Stomach (tissue), 19 donors: Measurements from ENCODE around the gene UFSP2. TPM values are rescaled to one million over a fixed set of nuclear protein-coding genes. Genes with fewer than 3 reads are reported as not detected.

Experiments used
- DNase-seq, 2 donors: peaks; one replicate each; pipeline versions ENCODE4 v3.0.0 to v3.0.0-alpha.2; 2013 to 2019
- H3K27ac ChIP-seq, 5 donors: fragments of 200-600 bp in 4 of 5; sonication (generic) in 4 of 5; one replicate each; pipeline ENCODE4 v1.5.1; 2013 to 2019; ENCODE audit warnings: mild to moderate bottlenecking in 1 of 5, moderate library complexity in 1 of 5
- H3K27me3 ChIP-seq, 3 donors: fragments of 200-600 bp; sonication (generic); one replicate each; pipeline ENCODE4 v1.5.1; 2017 to 2019; ENCODE audit warnings: mixed run types in 1 of 3
- H3K36me3 ChIP-seq, 4 donors: fragments of 200-600 bp; sonication (generic); 1 replicate in 3 of 4; 2 replicates in 1 of 4; pipeline ENCODE4 v1.5.1; 2016 to 2019
- H3K4me1 ChIP-seq, 4 donors: fragments of 200-600 bp; sonication (generic); one replicate each; pipeline ENCODE4 v1.5.1; 2016 to 2019
- H3K4me3 ChIP-seq, 4 donors: fragments of 200-600 bp; sonication (generic) in 3 of 4; one replicate each; pipeline ENCODE4 v1.5.1; 2016 to 2019; ENCODE audit warnings: mild to moderate bottlenecking in 1 of 4
- H3K9me3 ChIP-seq, 4 donors: fragments of 200-600 bp; sonication (generic); one replicate each; pipeline ENCODE4 v1.5.1; 2016 to 2019
- EP300 ChIP-seq: sonication (generic); formaldehyde crosslinking; IDR thresholded peaks from one replicate; pipeline ENCODE4 v1.6.1; 2017; ENCODE audit warnings: antibody characterized with exemption
- POLR2A ChIP-seq, 4 donors: fragments of 450-650 bp; IDR thresholded peaks; one replicate each; pipeline ENCODE4 v1.6.1; 2016; ENCODE audit warnings: antibody characterized with exemption in 4 of 4, control low read depth in 2 of 4, mild to moderate bottlenecking in 1 of 4, moderate library complexity in 1 of 4
- POLR2AphosphoS5 ChIP-seq, 3 donors: sonication (generic); formaldehyde crosslinking; IDR thresholded peaks; one replicate each; pipeline ENCODE4 v1.6.1; 2016; ENCODE audit warnings: antibody characterized with exemption in 3 of 3
- WGBS, 5 donors: extraction: QIAGEN DNeasy Blood & Tissue Kit in 3 of 5; methylation state at CpG; one replicate each; pipeline versions ENCODE4 v1.1.5 to v1.1.7; 2013 to 2018; 5-methylcytosine and 5-hydroxymethylcytosine counted together
- intact Hi-C: fragments of 100-400 bp; cut with DNase I; formaldehyde crosslinking; loops from one replicate; pipeline ENCODE4 v1.15.1; 2023; ENCODE audit warnings: low total_unique reads
- long read RNA-seq, 10 donors: transcript quantifications; one replicate each; lab custom pipeline, GENCODE V29; 2026
- polyA plus RNA-seq, 3 donors: library from polyadenylated mRNA; stranded (reverse); fragments of 200-250 nt; gene quantifications; one replicate each; pipeline ENCODE4 v1.2.3, GENCODE V29; 2013
- total RNA-seq, 5 donors: library from RNA; depleted of rRNA; stranded (reverse); fragments of >200 nt; gene quantifications; one replicate each; pipeline versions ENCODE4 v1.1.0 to v1.2.3, GENCODE V29; 2014 to 2016
- TF ChIP-seq, protein P1 (sequence below), 7 experiments: fragments of 450-650 bp in 4 of 7; fragments of 200-600 bp in 3 of 7; sonication (generic) in 3 of 7; IDR thresholded peaks; one replicate each; pipeline ENCODE4 v1.5.1; 2016 to 2019; ENCODE audit warnings: antibody characterized with exemption in 7 of 7, control low read depth in 2 of 7, mild to moderate bottlenecking in 1 of 7
- donor health status: healthy with polysubstance abuse.
- donor health status: Bipolar disorder and iron deficiency.
- donor health status: healthy.

Gene UFSP2, protein sequence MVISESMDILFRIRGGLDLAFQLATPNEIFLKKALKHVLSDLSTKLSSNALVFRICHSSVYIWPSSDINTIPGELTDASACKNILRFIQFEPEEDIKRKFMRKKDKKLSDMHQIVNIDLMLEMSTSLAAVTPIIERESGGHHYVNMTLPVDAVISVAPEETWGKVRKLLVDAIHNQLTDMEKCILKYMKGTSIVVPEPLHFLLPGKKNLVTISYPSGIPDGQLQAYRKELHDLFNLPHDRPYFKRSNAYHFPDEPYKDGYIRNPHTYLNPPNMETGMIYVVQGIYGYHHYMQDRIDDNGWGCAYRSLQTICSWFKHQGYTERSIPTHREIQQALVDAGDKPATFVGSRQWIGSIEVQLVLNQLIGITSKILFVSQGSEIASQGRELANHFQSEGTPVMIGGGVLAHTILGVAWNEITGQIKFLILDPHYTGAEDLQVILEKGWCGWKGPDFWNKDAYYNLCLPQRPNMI
- total RNA-seq: 10 to 100 TPM in 4 of 5 donors, not detected in 1; 12.3 to 56.2 (median 31.4) TPM
- 10 to 100 TPM; 20.3 to 28.1 (median 20.4) TPM for polyA plus RNA-seq
- long read RNA-seq, donor 1, partial matches to known transcripts: 0 of 2 reads
- long read RNA-seq, donor 1, other reads (novel, unspliced or antisense): 0 of 2 reads
- long read RNA-seq, donor 2, transcript UFSP2-201 (12 exons, 1,630 nt): major isoform, 5 of 6 reads
- long read RNA-seq, donor 2, partial matches to known transcripts: 0 of 6 reads
- long read RNA-seq, donor 2, other reads (novel, unspliced or antisense): 0 of 6 reads
- long read RNA-seq, donor 3, transcript UFSP2-201 (12 exons, 1,630 nt): major isoform, 5 of 12 reads
- long read RNA-seq, donor 3, partial matches to known transcripts: 7 of 12 reads
- long read RNA-seq, donor 3, other reads (novel, unspliced or antisense): 0 of 12 reads
- long read RNA-seq, donor 4, partial matches to known transcripts: 0 of 1 reads
- long read RNA-seq, donor 4, other reads (novel, unspliced or antisense): 0 of 1 reads
- long read RNA-seq, donor 5, transcript UFSP2-201 (12 exons, 1,630 nt): major isoform, 15 of 28 reads
- long read RNA-seq, donor 5, partial matches to known transcripts: 7 of 28 reads
- long read RNA-seq, donor 5, other reads (novel, unspliced or antisense): 5 of 28 reads
- long read RNA-seq, donor 6, transcript UFSP2-201 (12 exons, 1,630 nt): major isoform, 18 of 38 reads
- long read RNA-seq, donor 6, partial matches to known transcripts: 19 of 38 reads
- long read RNA-seq, donor 6, other reads (novel, unspliced or antisense): 0 of 38 reads
- long read RNA-seq, donor 7, transcript UFSP2-201 (12 exons, 1,630 nt): major isoform, 13 of 18 reads
- long read RNA-seq, donor 7, partial matches to known transcripts: 0 of 18 reads
- long read RNA-seq, donor 7, other reads (novel, unspliced or antisense): 0 of 18 reads
- long read RNA-seq, donor 8, transcript UFSP2-201 (12 exons, 1,630 nt): major isoform, 11 of 12 reads
- long read RNA-seq, donor 8, partial matches to known transcripts: 0 of 12 reads
- long read RNA-seq, donor 8, other reads (novel, unspliced or antisense): 0 of 12 reads
- long read RNA-seq, donor 9, transcript UFSP2-201 (12 exons, 1,630 nt): major isoform, 5 of 6 reads
- long read RNA-seq, donor 9, partial matches to known transcripts: 0 of 6 reads
- long read RNA-seq, donor 9, other reads (novel, unspliced or antisense): 0 of 6 reads
- long read RNA-seq, donor 10, partial matches to known transcripts: 0 of 2 reads
- long read RNA-seq, donor 10, other reads (novel, unspliced or antisense): 0 of 2 reads

DNA sequence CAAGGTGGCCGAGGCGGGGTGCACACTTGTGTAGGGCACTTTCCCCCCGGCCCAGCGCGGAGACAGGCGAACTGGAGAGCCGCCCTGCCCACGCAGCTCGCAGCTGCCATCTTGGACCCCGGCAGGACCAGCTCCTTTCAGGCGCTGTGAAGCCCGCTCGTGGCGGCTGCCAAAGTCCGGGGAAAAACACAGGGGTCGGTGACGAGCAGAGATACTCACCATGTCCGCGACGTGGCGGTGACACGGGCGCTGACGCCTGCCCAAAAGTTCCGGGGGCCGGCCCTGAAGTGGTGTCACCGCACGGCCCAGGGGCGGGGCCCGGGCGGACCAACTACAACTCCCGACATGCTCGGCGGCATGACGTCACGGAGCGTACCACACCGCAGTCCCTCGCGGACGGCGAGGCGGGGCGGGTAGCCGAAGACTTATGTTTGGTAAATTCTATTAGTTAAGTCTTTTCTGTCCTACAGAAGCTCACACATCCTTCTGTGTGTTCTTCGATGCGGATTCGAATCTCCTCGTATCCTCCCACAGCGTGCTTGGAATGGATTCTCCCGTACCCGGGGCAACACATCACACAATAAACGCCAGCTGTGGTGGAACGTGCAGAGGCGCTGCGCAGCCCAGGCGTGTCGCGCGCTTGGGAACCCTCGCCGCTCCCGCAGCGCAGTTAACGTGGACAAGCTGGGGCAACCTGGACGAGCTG, at the start of gene UFSP2:
UFSP2 (minus strand) TSS at position 318 of the 706 bp plus-strand sequence; CDS start at position 222, 96 bp downstream.
- TF ChIP-seq POLR2A (IDR thresholded peaks at IDR 0.05): peak in 1 of 4 donors; percentile 58
- TF ChIP-seq POLR2AphosphoS5 (IDR thresholded peaks at IDR 0.05): peak; percentile 79 to 85 (median 82)
- TF ChIP-seq, protein P1, sequence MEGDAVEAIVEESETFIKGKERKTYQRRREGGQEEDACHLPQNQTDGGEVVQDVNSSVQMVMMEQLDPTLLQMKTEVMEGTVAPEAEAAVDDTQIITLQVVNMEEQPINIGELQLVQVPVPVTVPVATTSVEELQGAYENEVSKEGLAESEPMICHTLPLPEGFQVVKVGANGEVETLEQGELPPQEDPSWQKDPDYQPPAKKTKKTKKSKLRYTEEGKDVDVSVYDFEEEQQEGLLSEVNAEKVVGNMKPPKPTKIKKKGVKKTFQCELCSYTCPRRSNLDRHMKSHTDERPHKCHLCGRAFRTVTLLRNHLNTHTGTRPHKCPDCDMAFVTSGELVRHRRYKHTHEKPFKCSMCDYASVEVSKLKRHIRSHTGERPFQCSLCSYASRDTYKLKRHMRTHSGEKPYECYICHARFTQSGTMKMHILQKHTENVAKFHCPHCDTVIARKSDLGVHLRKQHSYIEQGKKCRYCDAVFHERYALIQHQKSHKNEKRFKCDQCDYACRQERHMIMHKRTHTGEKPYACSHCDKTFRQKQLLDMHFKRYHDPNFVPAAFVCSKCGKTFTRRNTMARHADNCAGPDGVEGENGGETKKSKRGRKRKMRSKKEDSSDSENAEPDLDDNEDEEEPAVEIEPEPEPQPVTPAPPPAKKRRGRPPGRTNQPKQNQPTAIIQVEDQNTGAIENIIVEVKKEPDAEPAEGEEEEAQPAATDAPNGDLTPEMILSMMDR (IDR thresholded peaks at IDR 0.05): no peak
- peak; percentile 3 for TF ChIP-seq EP300
- 0% methylated on average over 53 to 66 of the region's 66 CpGs for WGBS, 5 donors
- H3K4me1 ChIP-seq: peaks cover 10 to 46% (median 32%) of the 10 kb centered on the region in 4 donors
- no peaks in the 10 kb centered on the region for H3K9me3 ChIP-seq
- peak within 1 kb of the TSS; percentile 89 to 95 (median 93) for H3K27ac ChIP-seq
- no peaks in the 10 kb centered on the region for H3K27me3 ChIP-seq
- intact Hi-C loops: no loop called here
- DNase-seq: peak; percentile 92 to 97
- H3K36me3 ChIP-seq: peaks cover 0 to 14% (median 4%) of the 10 kb centered on the region in 4 donors
- H3K4me3 ChIP-seq: peak within 1 kb of the TSS; percentile 65 to 81 (median 68)

DNA sequence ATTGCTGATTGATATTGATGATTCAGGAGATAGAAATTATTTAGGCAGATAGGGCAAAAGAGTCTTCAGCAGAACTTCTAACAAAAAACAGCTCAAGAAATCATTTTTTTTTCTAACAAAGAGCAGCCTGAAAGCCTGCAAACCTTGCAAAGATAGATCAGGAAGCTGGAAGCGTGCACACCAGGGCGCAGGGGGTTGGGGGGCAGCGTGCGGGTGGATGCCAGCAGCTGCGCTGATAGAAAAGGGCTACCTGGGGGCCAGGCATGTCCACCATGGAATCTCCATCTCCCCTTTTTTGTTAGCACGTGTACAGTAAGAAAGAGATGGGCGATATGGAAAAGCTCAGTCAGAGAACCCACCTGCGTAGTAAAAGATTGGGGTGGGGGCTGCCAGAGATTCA, 47.5 kb upstream of the UFSP2 start:
- DNase-seq: no peak
- H3K4me1 ChIP-seq: peaks cover 0 to 26% (median 16%) of the 10 kb centered on the region in 4 donors
- no peak overlapping the region for H3K4me3 ChIP-seq
- WGBS, 5 donors: 90 to 97% (median 94%) methylated on average over 8 of the region's 8 CpGs
- TF ChIP-seq EP300 (no peak), POLR2AphosphoS5 (IDR thresholded peaks at IDR 0.05) (no peak), POLR2A (IDR thresholded peaks at IDR 0.05) (no peak)
- TF ChIP-seq, protein P1 (IDR thresholded peaks at IDR 0.05): no peak
- intact Hi-C loops: loop anchor here (10.0 kb wide), 1 partner anchor 122 kb away; no protein-coding TSS in a partner anchor
- no peaks in the 10 kb centered on the region for H3K36me3 ChIP-seq
- H3K27me3 ChIP-seq: no peaks in the 10 kb centered on the region
- no peak overlapping the region for H3K27ac ChIP-seq
- no peaks in the 10 kb centered on the region for H3K9me3 ChIP-seq

DNA sequence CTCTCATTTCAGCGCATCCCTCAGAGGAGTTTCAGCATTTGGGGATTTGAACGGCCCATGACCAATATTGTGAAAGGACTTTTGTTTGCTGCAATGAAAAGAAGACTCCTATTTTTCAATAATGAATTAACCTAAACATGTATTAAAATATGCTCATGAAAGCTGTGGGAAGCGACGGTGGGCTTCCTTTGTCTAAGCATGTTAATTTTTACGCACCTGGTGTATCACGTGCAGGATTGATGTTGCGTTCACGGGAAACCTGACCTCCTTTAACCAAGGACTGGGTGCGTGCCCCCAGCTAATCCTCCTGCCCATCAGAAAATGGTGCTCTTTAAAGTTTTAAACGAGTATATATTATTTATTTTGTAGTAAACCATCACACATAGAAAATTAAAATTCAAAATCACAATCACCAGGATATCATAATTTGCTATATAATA, 46.4 kb upstream of the UFSP2 start:
- Histone ChIP-seq H3K27ac (peak overlapping the region in 3 of 5 donors; percentile 76 to 88 (median 78)), H3K4me3 (peak overlapping the region; percentile 85 to 96 (median 92)), H3K27me3 (no peaks in the 10 kb centered on the region), H3K36me3 (no peaks in the 10 kb centered on the region), H3K9me3 (no peaks in the 10 kb centered on the region), H3K4me1 (peaks cover 0 to 26% (median 16%) of the 10 kb centered on the region in 4 donors)
- TF ChIP-seq POLR2AphosphoS5 (IDR thresholded peaks at IDR 0.05) (no peak), POLR2A (IDR thresholded peaks at IDR 0.05) (no peak), EP300 (no peak)
- TF ChIP-seq, protein P1 (IDR thresholded peaks at IDR 0.05): no peak
- no peak for DNase-seq
- intact Hi-C loops: loop anchor here (10.0 kb wide), 1 partner anchor 123 kb away; no protein-coding TSS in a partner anchor
- 36 to 43% (median 39%) methylated on average over 10 of the region's 10 CpGs for WGBS, 5 donors
